ENCODE data around the gene AGAP1. TPM values are rescaled to one million over a fixed set of nuclear protein-coding genes. Genes with fewer than 3 reads are reported as not detected.

The AGAP1 gene
- total and polyA plus RNA-seq, 4 donors = 2.0 to 8.5 (median 5.4) TPM

DNA sequence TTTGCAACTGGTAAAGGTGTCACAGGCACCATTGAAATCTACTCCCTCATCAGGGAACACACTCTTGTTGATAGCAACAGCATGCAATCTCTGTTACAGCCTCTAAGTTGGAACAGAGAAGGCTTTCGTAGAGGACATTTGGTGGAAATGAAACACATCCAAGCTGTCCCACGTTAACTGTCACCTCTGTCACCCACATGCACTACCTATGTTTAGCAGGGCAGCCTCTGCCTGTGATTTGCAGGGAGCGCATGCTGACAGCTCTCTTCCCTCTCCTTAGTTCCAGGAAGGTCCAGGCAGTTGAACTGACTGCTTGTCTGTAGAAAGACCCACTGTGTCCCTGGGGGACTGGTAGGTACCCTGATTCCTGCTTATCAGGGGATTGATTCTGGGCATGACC, 367.5 kb downstream of the AGAP1 start:
- H3K27ac ChIP-seq (ENCODE audit: low read depth in 1 of 2, low read length in 2 of 2) = no peak overlapping the region
- no peak overlapping the region for H3K4me3 ChIP-seq (ENCODE audit: low read depth in 1 of 3, low read length in 3 of 3)
- 87% methylated on average over 3 of the region's 3 CpGs for WGBS
- H3K36me3 ChIP-seq (ENCODE audit: control insufficient read depth in 4 of 4, insufficient read depth in 3 of 4, low read depth in 1 of 4, low read length in 3 of 4) = no peaks in the 10 kb centered on the region
- no peaks in the 10 kb centered on the region for H3K27me3 ChIP-seq (ENCODE audit: control insufficient read depth in 4 of 4, insufficient read depth in 4 of 4, low read length in 3 of 4)
- no peak for DNase-seq (ENCODE audit: low spot score)
- no peak overlapping the region for H3K9ac ChIP-seq (ENCODE audit: low read depth in 1 of 2, low read length in 2 of 2)
- H3K9me3 ChIP-seq (ENCODE audit: control insufficient read depth in 4 of 4, low read length in 3 of 4) = no peaks in the 10 kb centered on the region
- H3K4me1 ChIP-seq (ENCODE audit: control insufficient read depth in 4 of 4, insufficient read depth in 4 of 4, low read length in 3 of 4) = no peaks in the 10 kb centered on the region
- no peak for TF ChIP-seq EGR1 (IDR thresholded peaks at IDR 0.05; ENCODE audit: low read depth in 2 of 2)
- no peak for TF ChIP-seq NR2F2 (IDR thresholded peaks at IDR 0.05)
- TF ChIP-seq, protein P1, sequence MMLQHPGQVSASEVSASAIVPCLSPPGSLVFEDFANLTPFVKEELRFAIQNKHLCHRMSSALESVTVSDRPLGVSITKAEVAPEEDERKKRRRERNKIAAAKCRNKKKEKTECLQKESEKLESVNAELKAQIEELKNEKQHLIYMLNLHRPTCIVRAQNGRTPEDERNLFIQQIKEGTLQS (IDR thresholded peaks at IDR 0.05) = no peak
- TF ChIP-seq YY1 (IDR thresholded peaks at IDR 0.05) = no peak

DNA sequence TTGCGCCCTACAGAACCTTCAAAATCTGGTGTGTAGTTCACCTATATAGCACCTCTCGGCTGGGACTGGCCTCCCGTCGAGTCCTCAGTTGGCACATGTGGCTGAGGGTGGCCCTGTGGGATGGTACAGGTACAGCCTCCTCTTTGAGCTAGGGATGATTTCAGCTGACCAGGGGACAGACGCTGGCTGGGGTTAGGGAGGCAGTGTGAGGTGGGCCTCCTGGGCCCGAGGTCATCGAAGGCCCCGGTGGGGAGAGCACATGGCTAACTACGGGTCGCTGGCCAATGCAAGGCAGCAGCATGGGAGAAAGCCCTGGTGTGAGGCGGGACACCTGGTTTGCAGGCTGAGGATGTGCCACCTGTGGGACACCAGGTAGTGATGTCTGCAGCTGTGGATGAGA, 369.6 kb downstream of the AGAP1 start:
- TF ChIP-seq HNF4A (conservative IDR thresholded peaks at IDR 0.05) (no peak), TAF1 (conservative IDR thresholded peaks at IDR 0.05) (no peak), NR2F2 (IDR thresholded peaks at IDR 0.05) (no peak), RXRA (IDR thresholded peaks at IDR 0.05) (no peak), SP1 (IDR thresholded peaks at IDR 0.05) (no peak), HNF4G (IDR thresholded peaks at IDR 0.05) (no peak), FOXA2 (IDR thresholded peaks at IDR 0.05) (no peak), JUND (IDR thresholded peaks at IDR 0.05) (no peak), EGR1 (IDR thresholded peaks at IDR 0.05; ENCODE audit: low read depth in 2 of 2) (no peak), GABPA (IDR thresholded peaks at IDR 0.05 in 1 of 2, conservative IDR thresholded peaks at IDR 0.05 in 1 of 2) (no peak), YY1 (IDR thresholded peaks at IDR 0.05) (no peak)
- TF ChIP-seq, protein P2, sequence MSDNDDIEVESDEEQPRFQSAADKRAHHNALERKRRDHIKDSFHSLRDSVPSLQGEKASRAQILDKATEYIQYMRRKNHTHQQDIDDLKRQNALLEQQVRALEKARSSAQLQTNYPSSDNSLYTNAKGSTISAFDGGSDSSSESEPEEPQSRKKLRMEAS (IDR thresholded peaks at IDR 0.05) = no peak
- TF ChIP-seq, protein P3, sequence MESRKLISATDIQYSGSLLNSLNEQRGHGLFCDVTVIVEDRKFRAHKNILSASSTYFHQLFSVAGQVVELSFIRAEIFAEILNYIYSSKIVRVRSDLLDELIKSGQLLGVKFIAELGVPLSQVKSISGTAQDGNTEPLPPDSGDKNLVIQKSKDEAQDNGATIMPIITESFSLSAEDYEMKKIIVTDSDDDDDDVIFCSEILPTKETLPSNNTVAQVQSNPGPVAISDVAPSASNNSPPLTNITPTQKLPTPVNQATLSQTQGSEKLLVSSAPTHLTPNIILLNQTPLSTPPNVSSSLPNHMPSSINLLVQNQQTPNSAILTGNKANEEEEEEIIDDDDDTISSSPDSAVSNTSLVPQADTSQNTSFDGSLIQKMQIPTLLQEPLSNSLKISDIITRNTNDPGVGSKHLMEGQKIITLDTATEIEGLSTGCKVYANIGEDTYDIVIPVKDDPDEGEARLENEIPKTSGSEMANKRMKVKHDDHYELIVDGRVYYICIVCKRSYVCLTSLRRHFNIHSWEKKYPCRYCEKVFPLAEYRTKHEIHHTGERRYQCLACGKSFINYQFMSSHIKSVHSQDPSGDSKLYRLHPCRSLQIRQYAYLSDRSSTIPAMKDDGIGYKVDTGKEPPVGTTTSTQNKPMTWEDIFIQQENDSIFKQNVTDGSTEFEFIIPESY (IDR thresholded peaks at IDR 0.05) = no peak
- TF ChIP-seq, protein P4, sequence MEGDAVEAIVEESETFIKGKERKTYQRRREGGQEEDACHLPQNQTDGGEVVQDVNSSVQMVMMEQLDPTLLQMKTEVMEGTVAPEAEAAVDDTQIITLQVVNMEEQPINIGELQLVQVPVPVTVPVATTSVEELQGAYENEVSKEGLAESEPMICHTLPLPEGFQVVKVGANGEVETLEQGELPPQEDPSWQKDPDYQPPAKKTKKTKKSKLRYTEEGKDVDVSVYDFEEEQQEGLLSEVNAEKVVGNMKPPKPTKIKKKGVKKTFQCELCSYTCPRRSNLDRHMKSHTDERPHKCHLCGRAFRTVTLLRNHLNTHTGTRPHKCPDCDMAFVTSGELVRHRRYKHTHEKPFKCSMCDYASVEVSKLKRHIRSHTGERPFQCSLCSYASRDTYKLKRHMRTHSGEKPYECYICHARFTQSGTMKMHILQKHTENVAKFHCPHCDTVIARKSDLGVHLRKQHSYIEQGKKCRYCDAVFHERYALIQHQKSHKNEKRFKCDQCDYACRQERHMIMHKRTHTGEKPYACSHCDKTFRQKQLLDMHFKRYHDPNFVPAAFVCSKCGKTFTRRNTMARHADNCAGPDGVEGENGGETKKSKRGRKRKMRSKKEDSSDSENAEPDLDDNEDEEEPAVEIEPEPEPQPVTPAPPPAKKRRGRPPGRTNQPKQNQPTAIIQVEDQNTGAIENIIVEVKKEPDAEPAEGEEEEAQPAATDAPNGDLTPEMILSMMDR (IDR thresholded peaks at IDR 0.05; ENCODE audit: low read depth, low read length, missing input control) = no peak
- TF ChIP-seq, protein P1 (IDR thresholded peaks at IDR 0.05) = no peak
- TF ChIP-seq, protein P5, sequence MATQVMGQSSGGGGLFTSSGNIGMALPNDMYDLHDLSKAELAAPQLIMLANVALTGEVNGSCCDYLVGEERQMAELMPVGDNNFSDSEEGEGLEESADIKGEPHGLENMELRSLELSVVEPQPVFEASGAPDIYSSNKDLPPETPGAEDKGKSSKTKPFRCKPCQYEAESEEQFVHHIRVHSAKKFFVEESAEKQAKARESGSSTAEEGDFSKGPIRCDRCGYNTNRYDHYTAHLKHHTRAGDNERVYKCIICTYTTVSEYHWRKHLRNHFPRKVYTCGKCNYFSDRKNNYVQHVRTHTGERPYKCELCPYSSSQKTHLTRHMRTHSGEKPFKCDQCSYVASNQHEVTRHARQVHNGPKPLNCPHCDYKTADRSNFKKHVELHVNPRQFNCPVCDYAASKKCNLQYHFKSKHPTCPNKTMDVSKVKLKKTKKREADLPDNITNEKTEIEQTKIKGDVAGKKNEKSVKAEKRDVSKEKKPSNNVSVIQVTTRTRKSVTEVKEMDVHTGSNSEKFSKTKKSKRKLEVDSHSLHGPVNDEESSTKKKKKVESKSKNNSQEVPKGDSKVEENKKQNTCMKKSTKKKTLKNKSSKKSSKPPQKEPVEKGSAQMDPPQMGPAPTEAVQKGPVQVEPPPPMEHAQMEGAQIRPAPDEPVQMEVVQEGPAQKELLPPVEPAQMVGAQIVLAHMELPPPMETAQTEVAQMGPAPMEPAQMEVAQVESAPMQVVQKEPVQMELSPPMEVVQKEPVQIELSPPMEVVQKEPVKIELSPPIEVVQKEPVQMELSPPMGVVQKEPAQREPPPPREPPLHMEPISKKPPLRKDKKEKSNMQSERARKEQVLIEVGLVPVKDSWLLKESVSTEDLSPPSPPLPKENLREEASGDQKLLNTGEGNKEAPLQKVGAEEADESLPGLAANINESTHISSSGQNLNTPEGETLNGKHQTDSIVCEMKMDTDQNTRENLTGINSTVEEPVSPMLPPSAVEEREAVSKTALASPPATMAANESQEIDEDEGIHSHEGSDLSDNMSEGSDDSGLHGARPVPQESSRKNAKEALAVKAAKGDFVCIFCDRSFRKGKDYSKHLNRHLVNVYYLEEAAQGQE (IDR thresholded peaks at IDR 0.05) = no peak
- H3K27me3 ChIP-seq (ENCODE audit: control insufficient read depth in 4 of 4, insufficient read depth in 4 of 4, low read length in 3 of 4) = no peaks in the 10 kb centered on the region
- H3K9me3 ChIP-seq (ENCODE audit: control insufficient read depth in 4 of 4, low read length in 3 of 4) = no peaks in the 10 kb centered on the region
- no peak overlapping the region for H3K9ac ChIP-seq (ENCODE audit: low read depth in 1 of 2, low read length in 2 of 2)
- WGBS = 97% methylated on average over 11 of the region's 11 CpGs
- H3K36me3 ChIP-seq (ENCODE audit: control insufficient read depth in 4 of 4, insufficient read depth in 3 of 4, low read depth in 1 of 4, low read length in 3 of 4) = no peaks in the 10 kb centered on the region
- DNase-seq (ENCODE audit: low spot score) = no peak
- no peak overlapping the region for H3K27ac ChIP-seq (ENCODE audit: low read depth in 1 of 2, low read length in 2 of 2)
- no peak overlapping the region for H3K4me3 ChIP-seq (ENCODE audit: low read depth in 1 of 3, low read length in 3 of 3)
- no peaks in the 10 kb centered on the region for H3K4me1 ChIP-seq (ENCODE audit: control insufficient read depth in 4 of 4, insufficient read depth in 4 of 4, low read length in 3 of 4)

Data from liver (tissue), 9 donors.